Neural cell (in vitro differentiated cells): ENCODE results near the gene EYA2.

Source experiments
- MXI1 ChIP-seq: fragments of 450-650 bp; conservative IDR thresholded peaks from 2 replicates; pipeline ENCODE4 v1.6.1; 2014; ENCODE audit warnings: antibody characterized with exemption, mild to moderate bottlenecking; ENCODE audit not compliant: poor library complexity, severe bottlenecking
- RAD21 ChIP-seq: fragments of 450-650 bp; conservative IDR thresholded peaks from 2 replicates; pipeline ENCODE4 v1.6.1; 2014; ENCODE audit warnings: antibody characterized with exemption, mild to moderate bottlenecking, moderate library complexity
- SMC3 ChIP-seq: fragments of 450-650 bp; conservative IDR thresholded peaks from 2 replicates; pipeline ENCODE4 v1.6.1; 2014; ENCODE audit warnings: antibody characterized with exemption, mild to moderate bottlenecking, moderate library complexity; ENCODE audit not compliant: poor library complexity
- TF ChIP-seq, protein P1 (sequence below): fragments of 450-650 bp; IDR thresholded peaks from 2 replicates; pipeline ENCODE4 v1.5.1; 2014; ENCODE audit warnings: antibody characterized with exemption, mild to moderate bottlenecking, moderate library complexity; ENCODE audit not compliant: poor library complexity, severe bottlenecking

DNA sequence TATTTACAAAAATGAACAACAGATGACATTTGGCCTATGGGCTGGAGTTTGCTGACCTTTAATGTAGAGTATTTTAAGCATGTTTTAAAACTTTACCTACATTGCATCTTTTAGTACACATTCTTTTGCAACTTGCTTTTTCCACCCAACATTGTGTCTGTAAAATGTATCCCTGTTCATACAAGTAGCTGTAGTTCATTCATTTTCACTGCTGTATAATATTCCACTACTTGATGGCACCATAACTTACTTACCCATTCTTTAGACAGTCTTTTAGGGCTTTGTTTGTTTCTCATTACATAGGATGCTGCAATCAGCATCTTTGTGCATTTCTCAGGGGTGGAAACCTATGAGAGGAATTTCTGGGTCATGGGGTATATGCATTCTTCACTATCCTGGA, 115.1 kb downstream of the EYA2 start:
- TF ChIP-seq, protein P1, sequence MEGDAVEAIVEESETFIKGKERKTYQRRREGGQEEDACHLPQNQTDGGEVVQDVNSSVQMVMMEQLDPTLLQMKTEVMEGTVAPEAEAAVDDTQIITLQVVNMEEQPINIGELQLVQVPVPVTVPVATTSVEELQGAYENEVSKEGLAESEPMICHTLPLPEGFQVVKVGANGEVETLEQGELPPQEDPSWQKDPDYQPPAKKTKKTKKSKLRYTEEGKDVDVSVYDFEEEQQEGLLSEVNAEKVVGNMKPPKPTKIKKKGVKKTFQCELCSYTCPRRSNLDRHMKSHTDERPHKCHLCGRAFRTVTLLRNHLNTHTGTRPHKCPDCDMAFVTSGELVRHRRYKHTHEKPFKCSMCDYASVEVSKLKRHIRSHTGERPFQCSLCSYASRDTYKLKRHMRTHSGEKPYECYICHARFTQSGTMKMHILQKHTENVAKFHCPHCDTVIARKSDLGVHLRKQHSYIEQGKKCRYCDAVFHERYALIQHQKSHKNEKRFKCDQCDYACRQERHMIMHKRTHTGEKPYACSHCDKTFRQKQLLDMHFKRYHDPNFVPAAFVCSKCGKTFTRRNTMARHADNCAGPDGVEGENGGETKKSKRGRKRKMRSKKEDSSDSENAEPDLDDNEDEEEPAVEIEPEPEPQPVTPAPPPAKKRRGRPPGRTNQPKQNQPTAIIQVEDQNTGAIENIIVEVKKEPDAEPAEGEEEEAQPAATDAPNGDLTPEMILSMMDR: no peak
- no peak for TF ChIP-seq SMC3
- no peak for TF ChIP-seq RAD21
- no peak for TF ChIP-seq MXI1
